Thymus (tissue), 11 donors: ENCODE data around the gene MFRP. TPM values are rescaled to one million over a fixed set of nuclear protein-coding genes. Genes with fewer than 3 reads are reported as not detected.
A peak's percentile ranks its signal among the peaks of the same experiment; 100 is the strongest.

Experiments used
- DNase-seq, 9 donors: peaks; one replicate each; pipeline ENCODE4 v3.0.0-alpha.2; 2013; ENCODE audit warnings: low spot score in 9 of 9, low read depth in 6 of 9, missing footprints in 1 of 9
- H3K27ac ChIP-seq, 2 donors: one replicate each; pipeline ENCODE4 v1.5.1; 2013; ENCODE audit warnings: control low read depth in 1 of 2, low read depth in 1 of 2, low read length in 1 of 2, mild to moderate bottlenecking in 1 of 2, moderate library complexity in 1 of 2
- H3K27me3 ChIP-seq, 2 donors: one replicate each; pipeline ENCODE4 v1.5.1; 2013; ENCODE audit warnings: low read length in 1 of 2; ENCODE audit not compliant: control insufficient read depth in 2 of 2, insufficient read depth in 1 of 2
- H3K36me3 ChIP-seq, 2 donors: one replicate each; pipeline ENCODE4 v1.5.1; 2013; ENCODE audit warnings: low read length in 1 of 2, mild to moderate bottlenecking in 1 of 2, moderate library complexity in 1 of 2; ENCODE audit not compliant: control insufficient read depth in 2 of 2, insufficient read depth in 2 of 2
- H3K4me1 ChIP-seq, 2 donors: one replicate each; pipeline ENCODE4 v1.5.1; 2013; ENCODE audit warnings: low read length in 2 of 2; ENCODE audit not compliant: control insufficient read depth in 2 of 2, insufficient read depth in 2 of 2
- H3K4me3 ChIP-seq, 2 donors: one replicate each; pipeline ENCODE4 v1.5.1; 2013; ENCODE audit warnings: low read length in 2 of 2, control low read depth in 1 of 2, mild to moderate bottlenecking in 1 of 2
- H3K9me3 ChIP-seq, 2 donors: one replicate each; pipeline ENCODE4 v1.5.1; 2013; ENCODE audit warnings: low read length in 1 of 2, mild to moderate bottlenecking in 1 of 2; ENCODE audit not compliant: control insufficient read depth in 2 of 2, insufficient read depth in 1 of 2
- WGBS: extraction: QIAGEN DNeasy Blood & Tissue Kit; methylation state at CpG from one replicate; pipeline ENCODE4 v1.1.7; 2013; 5-methylcytosine and 5-hydroxymethylcytosine counted together
- polyA plus RNA-seq: library from polyadenylated mRNA; stranded (reverse); fragments of 200-250 nt; gene quantifications from one replicate; pipeline ENCODE4 v1.2.3, GENCODE V29; 2013
- total RNA-seq: library from RNA; stranded (reverse); fragments of 120-200 nt; gene quantifications from one replicate; pipeline ENCODE4 v1.2.4, GENCODE V29; 2013
- donor health status: healthy.

Gene MFRP
- total and polyA plus RNA-seq, 2 donors: 0.05 TPM; not detected in 1

DNA sequence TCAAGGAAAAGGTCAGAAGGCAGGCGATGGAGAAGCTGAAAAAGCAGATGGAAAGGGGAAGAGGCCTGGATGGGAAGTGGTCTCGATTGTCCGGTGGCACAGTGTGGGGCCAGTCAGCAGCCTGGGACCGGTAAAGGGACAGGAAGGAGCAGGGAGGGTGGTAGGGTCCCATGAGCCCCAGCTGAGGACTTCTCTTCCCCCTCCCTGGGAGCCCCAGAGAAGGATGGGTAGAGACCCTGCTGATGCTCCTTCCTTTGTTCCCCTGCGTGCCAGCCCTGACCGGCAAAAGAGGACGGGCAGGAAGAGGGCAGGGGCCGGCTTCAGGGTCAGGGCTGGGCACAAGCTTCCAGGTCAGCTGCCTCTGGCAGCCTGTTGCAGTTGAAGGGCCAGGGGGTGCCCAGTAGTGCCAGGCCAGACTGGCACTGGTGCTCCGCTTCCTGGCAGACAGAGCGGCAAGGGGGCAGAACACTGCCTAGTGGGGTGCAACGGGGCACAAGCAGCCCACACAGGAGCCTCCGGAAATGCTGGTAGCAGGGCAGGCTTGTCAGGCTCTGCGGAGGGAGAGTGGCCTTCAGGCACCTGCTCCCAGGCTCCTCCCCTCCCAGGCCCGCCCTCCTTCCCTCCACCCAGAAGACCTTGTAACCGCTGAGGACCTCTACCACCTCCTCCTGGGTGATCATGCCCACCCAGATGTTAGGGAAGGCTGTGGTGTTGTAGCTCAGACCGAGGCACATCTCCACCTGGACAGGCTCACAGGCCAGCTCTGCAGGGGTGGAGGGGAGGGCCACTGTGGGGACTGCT, 5.1 kb downstream of the MFRP start:
- Histone ChIP-seq H3K27ac (peak overlapping the region in 1 of 2 donors; percentile 11), H3K9me3 (peaks cover 2 to 9% of the 10 kb centered on the region in 2 donors), H3K36me3 (peaks cover 6 to 8% of the 10 kb centered on the region in 2 donors), H3K4me1 (peaks cover 4 to 28% of the 10 kb centered on the region in 2 donors), H3K27me3 (peaks cover 55 to 85% of the 10 kb centered on the region in 2 donors), H3K4me3 (no peak overlapping the region)
- no peak for DNase-seq
- WGBS: 16% methylated on average over 16 of the region's 16 CpGs

DNA sequence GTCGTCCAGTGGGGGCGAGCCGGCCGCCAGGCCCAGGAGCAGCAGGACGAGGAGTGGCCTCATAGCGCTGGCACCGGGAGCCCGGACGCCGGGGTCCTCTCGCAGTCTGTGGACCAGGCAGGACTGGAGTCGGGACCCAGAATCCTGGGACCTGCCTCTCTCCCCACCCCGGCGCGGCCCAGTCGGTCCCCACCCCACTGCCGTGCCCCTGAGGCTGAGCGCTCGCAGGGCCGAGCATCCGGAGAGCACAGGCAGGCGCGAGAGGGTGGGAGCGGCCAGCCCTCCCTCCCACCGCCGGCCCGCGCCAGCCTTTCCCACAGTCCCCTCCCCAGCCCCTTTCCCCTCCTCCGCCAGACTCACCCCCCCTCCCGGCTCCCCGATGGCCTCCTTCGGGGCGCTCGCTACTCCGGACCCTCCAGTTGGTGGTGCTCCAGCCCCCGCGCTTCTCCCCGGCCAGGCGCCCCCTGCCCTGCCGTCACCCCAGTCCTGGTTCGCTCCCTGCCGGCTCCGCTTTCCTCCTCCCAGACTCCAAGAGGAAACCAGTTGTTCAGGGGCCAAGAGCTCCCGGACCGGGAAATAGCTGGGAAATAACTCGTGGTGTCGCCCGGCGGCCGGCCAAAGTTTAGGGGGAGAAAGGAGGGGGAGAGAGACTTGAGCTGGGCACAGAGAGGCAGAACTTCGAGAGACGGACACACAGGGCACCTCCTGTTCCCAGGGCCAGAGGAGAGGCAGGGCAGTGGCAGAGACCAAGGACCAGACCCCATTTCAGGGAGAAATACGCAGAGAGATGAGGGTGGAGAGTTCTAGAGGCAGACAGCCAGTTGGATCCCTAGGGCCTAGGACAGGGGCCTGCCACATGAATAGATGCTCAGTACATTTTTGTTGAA, 5.9 kb downstream of the MFRP start, which contains the start of gene C1QTNF5:
TSS of gene C1QTNF5 (minus strand) at position 549 of the 887 bp plus-strand sequence. CDS start at position 63, 486 bp downstream.
- WGBS: 9% methylated on average over 53 of the region's 53 CpGs
- H3K4me1 ChIP-seq: peaks cover 7 to 29% of the 10 kb centered on the region in 2 donors
- H3K27me3 ChIP-seq: peaks cover 55 to 76% of the 10 kb centered on the region in 2 donors
- peak within 1 kb of the TSS in 1 of 2 donors; percentile 11 for H3K27ac ChIP-seq
- H3K9me3 ChIP-seq: peaks cover 2 to 9% of the 10 kb centered on the region in 2 donors
- DNase-seq: no peak
- H3K36me3 ChIP-seq: peaks cover 6 to 9% of the 10 kb centered on the region in 2 donors
- H3K4me3 ChIP-seq: peak within 1 kb of the TSS in 1 of 2 donors; percentile 28

DNA sequence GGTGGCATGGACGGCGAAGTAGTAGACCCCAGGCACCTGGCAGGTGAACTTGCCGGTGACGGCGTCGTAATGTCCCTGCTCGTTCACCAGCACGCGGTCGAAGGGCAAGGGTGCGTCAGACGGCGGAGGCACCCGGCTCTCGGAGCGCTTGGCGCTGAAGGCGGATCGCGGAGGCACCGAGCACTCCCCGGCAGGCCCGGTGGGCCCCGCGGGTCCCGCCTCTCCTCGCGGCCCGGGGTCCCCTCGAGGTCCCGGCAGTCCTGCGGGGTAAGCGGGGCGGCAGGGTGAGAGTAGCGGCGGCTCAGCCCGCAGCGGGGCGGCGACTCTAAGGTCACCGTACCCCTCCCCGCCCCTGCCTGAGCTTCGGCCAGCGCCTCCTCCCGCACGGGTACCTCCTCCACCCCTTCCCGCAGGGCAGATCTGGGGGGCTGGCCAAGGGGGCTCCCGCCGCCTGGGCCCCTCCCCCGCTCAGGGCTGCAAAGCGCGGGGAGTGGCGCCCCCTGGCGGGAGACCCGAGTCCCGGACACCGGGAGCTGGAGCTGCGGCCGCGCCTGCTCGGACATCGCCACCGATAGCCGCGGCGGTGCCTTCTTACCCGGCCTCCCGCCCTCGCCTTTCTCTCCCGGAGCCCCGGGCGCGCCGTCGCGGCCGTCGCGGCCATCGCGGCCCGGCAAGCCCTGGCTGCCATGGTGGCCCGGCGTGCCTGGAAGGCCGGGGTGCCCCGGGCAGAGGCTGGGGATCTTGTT, 6.7 kb downstream of the MFRP start:
- Histone ChIP-seq H3K9me3 (peaks cover 2 to 9% of the 10 kb centered on the region in 2 donors), H3K4me1 (peaks cover 15 to 37% of the 10 kb centered on the region in 2 donors), H3K36me3 (peaks cover 6 to 9% of the 10 kb centered on the region in 2 donors), H3K27me3 (peaks cover 55 to 69% of the 10 kb centered on the region in 2 donors), H3K4me3 (peak overlapping the region in 1 of 2 donors; percentile 28), H3K27ac (no peak overlapping the region)
- DNase-seq: no peak
- WGBS: 10% methylated on average over 86 of the region's 86 CpGs

DNA sequence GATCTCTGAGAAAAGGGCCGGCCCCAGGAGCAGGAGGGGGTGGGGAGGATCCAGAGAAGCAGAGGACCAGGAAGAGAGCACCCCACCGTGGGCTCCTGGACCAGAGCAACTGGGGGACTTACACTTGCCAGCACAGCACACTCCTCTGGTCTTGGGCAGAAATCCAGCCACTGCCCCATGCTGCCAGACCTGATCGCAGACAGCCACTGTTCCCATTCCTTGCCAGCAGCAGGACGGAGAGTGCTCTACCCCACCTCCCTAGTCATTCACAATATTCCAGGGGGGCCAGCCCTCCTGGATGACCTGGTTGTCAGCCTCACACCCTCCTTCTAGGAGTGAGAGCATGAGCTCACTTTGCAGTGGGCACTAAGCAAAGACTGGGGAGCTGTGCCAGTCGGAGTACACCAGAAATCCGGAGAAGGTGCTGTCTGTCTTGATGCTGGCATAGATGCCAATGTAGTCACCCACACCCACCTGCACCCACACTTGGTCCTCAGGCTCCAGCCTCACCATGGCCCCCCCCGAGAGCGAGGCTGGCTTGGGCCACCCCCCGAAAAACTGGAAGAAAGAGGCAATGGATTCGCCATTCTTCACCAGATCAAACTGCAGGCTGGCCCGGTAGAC, 7.4 kb downstream of the MFRP start:
- H3K4me3 ChIP-seq: no peak overlapping the region
- WGBS: 85% methylated on average over 11 of the region's 11 CpGs
- H3K9me3 ChIP-seq: peaks cover 2 to 9% of the 10 kb centered on the region in 2 donors
- H3K27ac ChIP-seq: no peak overlapping the region
- peaks cover 6 to 9% of the 10 kb centered on the region in 2 donors for H3K36me3 ChIP-seq
- peaks cover 16 to 39% of the 10 kb centered on the region in 2 donors for H3K4me1 ChIP-seq
- peaks cover 53 to 62% of the 10 kb centered on the region in 2 donors for H3K27me3 ChIP-seq
- DNase-seq: no peak

DNA sequence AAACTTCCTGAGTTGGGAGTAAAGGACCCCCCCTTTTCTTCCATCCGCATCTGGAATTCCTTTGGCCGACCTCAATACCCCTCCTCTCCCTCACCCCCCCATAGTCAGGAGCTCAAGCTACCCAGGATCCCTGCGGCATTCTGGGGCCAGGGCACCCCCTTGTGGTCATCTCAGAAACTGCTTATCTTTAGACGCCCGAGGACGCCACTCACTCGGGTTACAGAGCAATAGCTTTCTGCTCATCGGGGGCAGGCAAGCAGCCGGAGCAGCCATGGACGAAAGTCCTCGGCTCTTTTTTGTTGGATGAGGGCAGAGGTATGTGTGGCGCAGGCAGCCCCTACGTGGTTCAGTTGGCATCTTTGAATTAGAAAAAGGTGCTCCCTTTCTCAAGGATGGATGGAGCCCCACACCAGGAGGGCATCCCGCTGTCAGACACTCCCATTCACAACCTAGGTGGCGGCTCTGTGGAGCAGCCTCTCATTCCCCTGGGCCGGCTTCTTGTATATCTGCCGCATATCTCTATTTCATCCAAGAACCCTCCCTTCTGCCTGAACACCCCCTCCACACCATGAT, 8.1 kb downstream of the MFRP start:
- H3K27ac ChIP-seq: no peak overlapping the region
- peaks cover 6 to 9% of the 10 kb centered on the region in 2 donors for H3K36me3 ChIP-seq
- H3K4me1 ChIP-seq: peaks cover 19 to 44% of the 10 kb centered on the region in 2 donors
- H3K27me3 ChIP-seq: peaks cover 49 to 55% of the 10 kb centered on the region in 2 donors
- peak in 4 of 9 donors; percentile 68 to 81 (median 74) for DNase-seq
- no peak overlapping the region for H3K4me3 ChIP-seq
- 40% methylated on average over 17 of the region's 17 CpGs for WGBS
- H3K9me3 ChIP-seq: peaks cover 2 to 9% of the 10 kb centered on the region in 2 donors

DNA sequence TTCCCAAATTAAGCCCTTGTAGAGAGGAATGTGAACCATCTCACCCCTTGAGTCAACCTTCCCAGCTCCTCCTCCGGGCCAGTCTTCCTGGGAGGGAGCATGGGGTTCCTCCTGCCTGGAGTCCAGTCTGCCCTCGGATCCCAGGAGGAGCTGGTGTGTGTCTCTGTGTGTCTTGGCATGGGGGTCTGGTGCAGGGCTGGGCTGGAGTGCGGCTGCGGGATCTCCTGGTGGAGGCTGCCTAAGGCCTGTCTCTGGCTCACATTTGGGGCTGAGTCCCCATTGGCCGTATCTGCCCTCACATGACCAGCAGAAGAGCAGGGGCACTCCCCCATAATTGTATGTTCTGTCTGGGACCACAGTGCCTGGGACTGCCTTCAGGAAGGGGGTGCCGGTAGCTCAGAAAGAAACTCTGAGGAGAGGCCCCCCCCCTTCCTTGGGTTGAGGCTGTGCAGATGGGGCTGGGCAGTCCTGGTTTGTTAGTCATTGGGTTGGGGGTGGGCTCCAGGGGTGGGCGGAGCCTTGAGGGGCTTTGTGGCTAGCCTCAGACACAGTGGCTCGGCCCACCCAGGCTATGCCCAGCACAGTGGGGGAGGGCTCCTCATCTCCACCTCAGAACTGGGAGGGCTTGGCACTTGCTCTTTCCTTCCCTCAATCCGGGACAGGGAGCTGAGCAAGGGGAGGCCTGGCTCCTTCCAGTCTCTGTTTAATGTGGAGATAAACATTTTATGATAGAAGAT, 8.8 kb downstream of the MFRP start:
- peaks cover 44 to 49% of the 10 kb centered on the region in 2 donors for H3K27me3 ChIP-seq
- H3K27ac ChIP-seq: no peak overlapping the region
- peaks cover 6 to 9% of the 10 kb centered on the region in 2 donors for H3K36me3 ChIP-seq
- WGBS: 85% methylated on average over 9 of the region's 9 CpGs
- peaks cover 19 to 44% of the 10 kb centered on the region in 2 donors for H3K4me1 ChIP-seq
- peaks cover 2 to 9% of the 10 kb centered on the region in 2 donors for H3K9me3 ChIP-seq
- DNase-seq: no peak
- H3K4me3 ChIP-seq: no peak overlapping the region

DNA sequence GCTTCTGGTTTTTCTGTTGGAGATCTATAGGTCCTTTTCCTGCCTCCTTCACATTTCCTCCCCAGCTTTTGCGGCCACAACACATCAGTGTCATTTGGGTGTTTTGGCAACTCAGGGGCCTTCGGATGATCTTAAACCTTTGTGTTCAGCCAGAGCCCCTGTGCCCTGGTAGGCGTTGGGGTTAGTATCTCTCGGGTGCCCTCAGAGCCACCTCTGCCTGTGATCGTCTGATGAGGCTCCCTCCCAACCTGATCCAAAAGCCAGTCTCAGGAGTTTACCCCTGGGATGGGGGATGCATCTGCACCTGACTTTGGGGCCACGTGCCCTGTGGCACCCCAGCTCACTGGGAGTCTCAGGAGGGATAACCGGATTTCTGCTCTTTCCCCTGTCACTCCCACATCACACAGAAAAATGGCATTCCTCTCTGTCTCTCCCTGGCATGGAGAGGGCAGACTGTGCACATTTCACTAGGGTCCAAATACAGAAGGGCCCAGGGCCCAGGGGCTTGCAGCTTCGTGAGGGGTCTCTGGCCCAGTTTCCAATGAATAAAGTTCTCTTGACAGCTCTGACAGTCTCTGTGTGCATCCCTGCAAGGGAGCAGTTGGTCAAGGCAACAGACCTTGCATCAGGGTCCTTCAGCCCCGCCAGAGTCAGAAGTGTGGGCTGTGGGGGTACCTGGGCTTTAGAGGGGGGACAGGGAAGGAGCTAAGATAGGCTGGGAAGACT, 9.6 kb downstream of the MFRP start:
- peaks cover 19 to 44% of the 10 kb centered on the region in 2 donors for H3K4me1 ChIP-seq
- peaks cover 35 to 40% of the 10 kb centered on the region in 2 donors for H3K27me3 ChIP-seq
- no peak for DNase-seq
- no peak overlapping the region for H3K27ac ChIP-seq
- WGBS: 97% methylated on average over 9 of the region's 9 CpGs
- peaks cover under 1 to 9% of the 10 kb centered on the region in 2 donors for H3K9me3 ChIP-seq
- no peak overlapping the region for H3K4me3 ChIP-seq
- peaks cover 6 to 9% of the 10 kb centered on the region in 2 donors for H3K36me3 ChIP-seq
